ENCODE results near the gene EVI2B. TPM values are rescaled to one million over a fixed set of nuclear protein-coding genes. Genes with fewer than 3 reads are reported as not detected.

The EVI2B gene
- polyA plus RNA-seq, 2 of the 4 experiments (the other 2 are of a cell fraction), result 0.04 TPM; not detected in 1

GRCh38 chr17:31279401-31279800, 34.5 kb downstream of the EVI2B start (continued):
- no peak for TF ChIP-seq RNF2 (IDR thresholded peaks at IDR 0.05; ENCODE audit: borderline replicate concordance, low read depth)
- TF ChIP-seq NR3C1 (IDR thresholded peaks at IDR 0.05), result no peak
- TF ChIP-seq HOXA7 (CRISPR knock-in tag; IDR thresholded peaks at IDR 0.05), result no peak
- TF ChIP-seq CHD2 (IDR thresholded peaks at IDR 0.05; ENCODE audit: low read length, partially characterized antibody), result no peak
- TF ChIP-seq MAZ (IDR thresholded peaks at IDR 0.05; ENCODE audit: borderline replicate concordance, low read depth, low read length), result no peak
- TF ChIP-seq SMC3 (IDR thresholded peaks at IDR 0.05), result no peak

GRCh38 chr17:31275116-31275515, 38.7 kb downstream of the EVI2B start:
- Histone ChIP-seq H3K4me1 (peaks cover 21% of the 10 kb centered on the region), H3K9me3 (no peaks in the 10 kb centered on the region), H3K4me2 (no peak overlapping the region; the same call in 2 of the 3 replicates), H3K4me3 (no peak overlapping the region), H3K27ac (peak overlapping the region; percentile 44 to 58; a peak in 4 of 6 replicates)
- FAIRE-seq (peak; percentile 61), DNase-seq (ENCODE audit: low read depth in 1 of 2, low spot score in 1 of 2) (no peak), ATAC-seq (no peak)
- TF ChIP-seq RNF2 (IDR thresholded peaks at IDR 0.05; ENCODE audit: borderline replicate concordance, low read depth), result no peak
- TF ChIP-seq POLR2A (IDR thresholded peaks at IDR 0.05; ENCODE audit: low read length), result no peak
- no peak for TF ChIP-seq MAZ (IDR thresholded peaks at IDR 0.05; ENCODE audit: borderline replicate concordance, low read depth, low read length)
- no peak for TF ChIP-seq ZSCAN20 (CRISPR knock-in tag; IDR thresholded peaks at IDR 0.05)
- no peak for TF ChIP-seq FOSB (CRISPR knock-in tag; IDR thresholded peaks at IDR 0.05)
- no peak for TF ChIP-seq EP300 (IDR thresholded peaks at IDR 0.05)
- CTCF ChIA-PET, result no interaction called here
- POLR2A ChIA-PET, result no interaction called here
- WGBS (ENCODE audit: missing lambda C conversion rate), result 89% methylated on average over 1 of the region's 1 CpG

- Histone ChIP-seq H3K4me1 (peaks cover 30% of the 10 kb centered on the region), H3K9me3 (no peaks in the 10 kb centered on the region), H3K4me2 (peak overlapping the region; percentile 11), H3K4me3 (no peak overlapping the region), H3K27ac (peak overlapping the region; percentile 44 to 51)
- TF ChIP-seq FOSB (CRISPR knock-in tag; IDR thresholded peaks at IDR 0.05), result no peak
- TF ChIP-seq CEBPB (IDR thresholded peaks at IDR 0.05), result peak; percentile 72 to 84
- peak; percentile 60; the same call in 1 of the 2 replicates for TF ChIP-seq HES2 (IDR thresholded peaks at IDR 0.05)
- WGBS (ENCODE audit: missing lambda C conversion rate), result 78% methylated on average over 2 of the region's 2 CpGs
- no peak for ATAC-seq
- ChIA-PET POLR2A (no interaction called here), CTCF (no interaction called here)
- DNase-seq (ENCODE audit: low read depth in 1 of 2, low spot score in 1 of 2), result peak in 1 of 2 experiments; percentile 27
- FAIRE-seq, result peak; percentile 43
Observed at GRCh38 chr17:31274252-31274651, 39.6 kb downstream of the EVI2B start.

- ChIA-PET POLR2A (no interaction called here), CTCF (no interaction called here)
- WGBS (ENCODE audit: missing lambda C conversion rate), result 92% methylated on average over 1 of the region's 1 CpG
- no peak for ATAC-seq
- Histone ChIP-seq H3K4me1 (peaks cover 37% of the 10 kb centered on the region), H3K27ac (no peak overlapping the region; a peak in 1 of 6 replicates), H3K9me3 (no peaks in the 10 kb centered on the region), H3K4me2 (no peak overlapping the region; the same call in 2 of the 3 replicates), H3K4me3 (no peak overlapping the region)
- no peak for TF ChIP-seq KDM1A (IDR thresholded peaks at IDR 0.05; ENCODE audit: low read depth)
- no peak for TF ChIP-seq POLR2A (IDR thresholded peaks at IDR 0.05; ENCODE audit: low read length)
- no peak for TF ChIP-seq ESRRA (IDR thresholded peaks at IDR 0.05; ENCODE audit: borderline replicate concordance, low read length)
- no peak for TF ChIP-seq HOXB5 (CRISPR knock-in tag; IDR thresholded peaks at IDR 0.05)
- TF ChIP-seq HEYL (CRISPR knock-in tag; IDR thresholded peaks at IDR 0.05), result no peak
- no peak for TF ChIP-seq FOSL2 (IDR thresholded peaks at IDR 0.05)
- no peak for TF ChIP-seq FOSL2 (CRISPR knock-in tag; IDR thresholded peaks at IDR 0.05)
- no peak for TF ChIP-seq KDM5A (IDR thresholded peaks at IDR 0.05)
- TF ChIP-seq JUN (IDR thresholded peaks at IDR 0.05), result no peak
- TF ChIP-seq RNF2 (IDR thresholded peaks at IDR 0.05; ENCODE audit: borderline replicate concordance, low read depth), result no peak
- no peak for TF ChIP-seq FOSB (CRISPR knock-in tag; IDR thresholded peaks at IDR 0.05)
- no peak for TF ChIP-seq MYC (IDR thresholded peaks at IDR 0.05; ENCODE audit: borderline replicate concordance, low read length)
- TF ChIP-seq HOXA7 (CRISPR knock-in tag; IDR thresholded peaks at IDR 0.05), result no peak
- no peak for TF ChIP-seq TFCP2L1 (CRISPR knock-in tag; IDR thresholded peaks at IDR 0.05)
- TF ChIP-seq ATOH8 (CRISPR knock-in tag; IDR thresholded peaks at IDR 0.05; ENCODE audit: low read depth), result no peak
- FAIRE-seq, result peak; percentile 23
- no peak for DNase-seq (ENCODE audit: low read depth in 1 of 2, low spot score in 1 of 2)
Observed at GRCh38 chr17:31273516-31273915, 40.3 kb downstream of the EVI2B start.
